Lung (tissue), 12 donors: ENCODE results near the gene RBMX. TPM values are rescaled to one million over a fixed set of nuclear protein-coding genes. Genes with fewer than 3 reads are reported as not detected.

ENCODE experiments used
- ATAC-seq: fragments of 200-7000 bp; cut with Tn5 transposase; one replicate; pipeline ENCODE4 v1.9.1; 2020; ENCODE audit warnings: moderate number of reproducible peaks; ENCODE audit not compliant: insufficient read depth, low FRiP score
- DNase-seq, 3 donors: peaks; one replicate each; pipeline ENCODE4 v3.0.0-alpha.2; 2013 to 2017
- H3K27ac ChIP-seq, 2 donors: one replicate each; pipeline ENCODE4 v1.5.1; 2013; ENCODE audit warnings: mild to moderate bottlenecking in 2 of 2, moderate library complexity in 2 of 2, control low read depth in 1 of 2, inconsistent platforms in 1 of 2, low read depth in 1 of 2, low read length in 1 of 2
- H3K27me3 ChIP-seq, 3 donors: one replicate each; pipeline ENCODE4 v1.5.1; 2013; ENCODE audit warnings: low read length in 2 of 3; ENCODE audit not compliant: control insufficient read depth in 3 of 3, insufficient read depth in 3 of 3
- H3K36me3 ChIP-seq, 4 donors: one replicate each; pipeline ENCODE4 v1.5.1; 2013; ENCODE audit warnings: low read length in 4 of 4, mild to moderate bottlenecking in 1 of 4, moderate library complexity in 1 of 4; ENCODE audit not compliant: control insufficient read depth in 4 of 4, insufficient read depth in 4 of 4
- H3K4me1 ChIP-seq, 5 donors: one replicate each; pipeline ENCODE4 v1.5.1; 2013; ENCODE audit warnings: low read length in 5 of 5, mild to moderate bottlenecking in 2 of 5, moderate library complexity in 1 of 5; ENCODE audit not compliant: control insufficient read depth in 5 of 5, insufficient read depth in 5 of 5
- H3K4me3 ChIP-seq: one replicate; pipeline ENCODE4 v1.5.1; 2013; ENCODE audit warnings: mild to moderate bottlenecking, control low read depth, moderate library complexity
- H3K9ac ChIP-seq, 2 donors: one replicate each; pipeline ENCODE4 v1.5.1; 2013; ENCODE audit warnings: low read length in 2 of 2, control low read depth in 1 of 2; ENCODE audit not compliant: insufficient read depth in 1 of 2
- H3K9me3 ChIP-seq, 4 donors: one replicate each; pipeline ENCODE4 v1.5.1; 2013; ENCODE audit warnings: low read length in 3 of 4, mild to moderate bottlenecking in 1 of 4, moderate library complexity in 1 of 4; ENCODE audit not compliant: control insufficient read depth in 4 of 4, insufficient read depth in 3 of 4
- WGBS, 2 donors: extraction: QIAGEN DNeasy Blood & Tissue Kit; methylation state at CpG; one replicate each; pipeline ENCODE4 v1.1.7; 2013; 5-methylcytosine and 5-hydroxymethylcytosine counted together
- polyA plus RNA-seq, 2 donors: library from polyadenylated mRNA; stranded (reverse); fragments of 200-250 nt; gene quantifications; one replicate each; pipeline ENCODE4 v1.2.1, GENCODE V29; 2013
- total RNA-seq, 2 donors: library from RNA; depleted of rRNA in 1 of 2; stranded (reverse); fragments of >200 nt in 1 of 2; gene quantifications; one replicate each; pipeline ENCODE4 v1.2.1, GENCODE V29; 2014 to 2021
- TF ChIP-seq, protein P1 (sequence below): IDR thresholded peaks from 2 replicates; pipeline ENCODE4 v1.5.1; 2012; ENCODE audit warnings: mild to moderate bottlenecking; ENCODE audit errors: control extremely low read depth, extremely low read depth
- donor health status: control.
- donor health status: control.
- donor health status: Bipolar disorder and iron deficiency.
- donor health status: healthy.
- donor health status: DM: yes; HTN: yes; CAD: no.

The RBMX gene
- total and polyA plus RNA-seq, 4 donors: 89.0 to 280 (median 113) TPM

DNA sequence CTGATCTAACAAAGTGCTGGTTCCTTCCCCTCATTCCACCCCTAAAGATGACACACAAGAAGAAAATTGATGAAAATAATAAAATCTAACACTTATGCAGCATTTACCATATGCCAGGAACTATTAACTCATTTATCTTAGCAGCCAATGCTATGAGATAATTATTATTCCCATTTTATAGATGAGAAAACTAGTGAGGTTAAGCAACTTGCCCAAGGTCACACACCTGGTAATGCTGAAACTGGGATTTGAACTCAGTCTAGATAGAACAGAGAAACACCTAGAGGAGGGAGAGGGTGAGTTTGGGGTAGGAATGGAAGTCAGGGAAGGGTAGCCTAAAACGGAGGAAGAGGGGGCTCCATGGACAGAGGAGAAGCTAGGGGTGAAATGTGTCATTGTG, 18.6 kb downstream of the RBMX start:
- TF ChIP-seq, protein P1, sequence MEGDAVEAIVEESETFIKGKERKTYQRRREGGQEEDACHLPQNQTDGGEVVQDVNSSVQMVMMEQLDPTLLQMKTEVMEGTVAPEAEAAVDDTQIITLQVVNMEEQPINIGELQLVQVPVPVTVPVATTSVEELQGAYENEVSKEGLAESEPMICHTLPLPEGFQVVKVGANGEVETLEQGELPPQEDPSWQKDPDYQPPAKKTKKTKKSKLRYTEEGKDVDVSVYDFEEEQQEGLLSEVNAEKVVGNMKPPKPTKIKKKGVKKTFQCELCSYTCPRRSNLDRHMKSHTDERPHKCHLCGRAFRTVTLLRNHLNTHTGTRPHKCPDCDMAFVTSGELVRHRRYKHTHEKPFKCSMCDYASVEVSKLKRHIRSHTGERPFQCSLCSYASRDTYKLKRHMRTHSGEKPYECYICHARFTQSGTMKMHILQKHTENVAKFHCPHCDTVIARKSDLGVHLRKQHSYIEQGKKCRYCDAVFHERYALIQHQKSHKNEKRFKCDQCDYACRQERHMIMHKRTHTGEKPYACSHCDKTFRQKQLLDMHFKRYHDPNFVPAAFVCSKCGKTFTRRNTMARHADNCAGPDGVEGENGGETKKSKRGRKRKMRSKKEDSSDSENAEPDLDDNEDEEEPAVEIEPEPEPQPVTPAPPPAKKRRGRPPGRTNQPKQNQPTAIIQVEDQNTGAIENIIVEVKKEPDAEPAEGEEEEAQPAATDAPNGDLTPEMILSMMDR: no peak
- Histone ChIP-seq H3K9me3 (no peaks in the 10 kb centered on the region), H3K27ac (no peak overlapping the region), H3K4me3 (no peak overlapping the region), H3K4me1 (no peaks in the 10 kb centered on the region), H3K27me3 (no peaks in the 10 kb centered on the region), H3K36me3 (peaks cover 0 to 10% (median 3%) of the 10 kb centered on the region in 4 donors), H3K9ac (no peak overlapping the region)
- 52 to 83% methylated on average over 1 of the region's 1 CpG for WGBS, 2 donors
- DNase-seq: no peak
- no peak for ATAC-seq

DNA sequence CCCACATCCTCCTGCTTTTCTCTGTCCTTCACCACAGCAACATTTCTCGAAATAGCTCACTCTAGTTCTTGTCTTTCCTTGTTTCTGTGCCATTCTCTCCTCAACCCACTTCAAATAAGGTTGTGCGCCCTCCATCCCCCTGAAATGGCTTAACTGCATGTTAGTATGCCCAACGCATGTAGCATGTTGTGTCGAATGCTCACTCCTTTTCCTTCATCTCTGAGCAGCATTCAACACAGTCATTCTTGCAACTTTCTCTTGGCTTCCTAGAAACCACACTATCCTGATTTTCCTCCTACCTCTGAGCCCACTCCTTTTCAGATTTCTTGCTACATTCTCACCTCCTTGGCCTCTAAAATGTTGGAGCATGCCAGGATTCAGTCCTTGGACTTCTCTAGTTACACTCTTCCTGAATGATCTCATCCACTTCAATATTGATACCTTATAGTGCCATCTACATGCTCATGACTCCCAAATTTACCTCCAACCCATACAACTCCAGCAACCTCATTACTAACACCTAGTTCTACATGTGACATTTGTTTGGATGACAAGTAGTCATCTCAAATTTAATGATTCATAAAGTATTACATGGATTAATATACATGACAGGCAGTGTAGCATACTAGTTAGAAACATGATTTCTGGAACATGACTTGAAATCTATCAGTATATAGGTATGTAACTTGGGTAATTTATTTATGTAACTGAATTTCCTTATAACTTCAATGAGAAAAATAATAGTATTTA, 22.3 kb downstream of the RBMX start:
- TF ChIP-seq, protein P1: no peak
- H3K27ac ChIP-seq: no peak overlapping the region
- peaks cover 0 to 17% (median 3%) of the 10 kb centered on the region in 4 donors for H3K36me3 ChIP-seq
- DNase-seq (no peak), ATAC-seq (no peak)
- H3K9me3 ChIP-seq: no peaks in the 10 kb centered on the region
- H3K4me3 ChIP-seq: no peak overlapping the region
- 81 to 100% methylated on average over 4 of the region's 4 CpGs for WGBS, 2 donors
- no peaks in the 10 kb centered on the region for H3K27me3 ChIP-seq
- no peaks in the 10 kb centered on the region for H3K4me1 ChIP-seq
- H3K9ac ChIP-seq: no peak overlapping the region

DNA sequence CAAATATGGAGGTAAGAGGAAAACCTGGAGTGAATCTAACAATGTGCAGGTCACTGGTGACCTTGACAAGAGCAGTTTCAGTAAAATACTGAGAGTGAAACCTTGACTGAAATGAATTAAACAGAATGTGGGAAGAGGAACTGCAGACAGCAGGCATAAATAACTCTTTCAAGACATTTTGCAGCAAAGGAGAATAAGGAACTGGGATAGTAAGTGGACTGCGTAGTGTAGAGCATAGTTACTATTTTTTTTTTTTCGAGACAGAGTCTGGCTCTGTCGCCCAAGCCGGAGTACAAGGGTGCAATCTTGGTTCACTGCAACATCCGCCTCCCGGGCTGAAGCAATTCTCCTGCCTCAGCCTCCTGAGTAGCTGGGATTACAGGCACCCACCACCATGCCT, 24.0 kb downstream of the RBMX start:
- Histone ChIP-seq H3K9ac (no peak overlapping the region), H3K9me3 (no peaks in the 10 kb centered on the region), H3K4me1 (no peaks in the 10 kb centered on the region), H3K36me3 (peaks cover 0 to 12% (median 0%) of the 10 kb centered on the region in 4 donors), H3K27ac (peak overlapping the region in 1 of 2 donors; percentile 53), H3K27me3 (no peaks in the 10 kb centered on the region), H3K4me3 (no peak overlapping the region)
- WGBS, 2 donors: 26 to 82% methylated on average over 6 of the region's 6 CpGs
- DNase-seq (no peak), ATAC-seq (no peak)
- TF ChIP-seq, protein P1: no peak

DNA sequence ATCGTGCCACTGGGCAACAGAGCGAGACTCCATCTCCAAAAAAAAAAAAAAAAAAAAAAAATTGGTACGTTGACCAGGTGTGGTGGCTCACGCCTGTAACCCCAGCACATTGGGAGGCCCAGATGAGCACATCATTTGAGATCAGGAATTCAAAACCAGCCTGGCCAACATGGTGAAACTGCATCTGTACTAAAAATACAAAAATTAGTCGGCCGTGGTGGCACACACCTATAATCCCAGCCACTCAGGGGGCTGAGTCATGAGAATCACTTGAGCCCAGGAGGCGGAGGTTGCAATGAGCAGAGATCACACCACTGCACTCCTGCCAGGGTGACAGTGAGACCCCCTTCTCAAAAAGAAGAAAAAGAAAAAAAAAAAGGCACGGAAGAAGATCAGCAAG, 24.5 kb downstream of the RBMX start:
- Histone ChIP-seq H3K9me3 (no peaks in the 10 kb centered on the region), H3K36me3 (peaks cover 0 to 14% (median 0%) of the 10 kb centered on the region in 4 donors), H3K27ac (peak overlapping the region in 1 of 2 donors; percentile 53), H3K27me3 (no peaks in the 10 kb centered on the region), H3K4me3 (no peak overlapping the region), H3K4me1 (no peaks in the 10 kb centered on the region), H3K9ac (no peak overlapping the region)
- DNase-seq (no peak), ATAC-seq (no peak)
- TF ChIP-seq, protein P1: no peak
- 88 to 90% methylated on average over 7 to 8 of the region's 8 CpGs for WGBS, 2 donors
